Left lung (tissue), 10 donors: Measurements from ENCODE around the gene GPC6. TPM values are rescaled to one million over a fixed set of nuclear protein-coding genes. Genes with fewer than 3 reads are reported as not detected.

Experiments used
- ATAC-seq: fragments of 200-7000 bp; cut with Tn5 transposase; one replicate; pipeline ENCODE4 v1.9.1; 2020; ENCODE audit warnings: moderate library complexity
- DNase-seq, 4 donors: peaks; one replicate each; pipeline ENCODE4 v3.0.0-alpha.2; 2013 to 2020
- H3K27ac ChIP-seq, 2 donors: fragments of 200-600 bp; sonication (generic) in 1 of 2; one replicate each; pipeline versions ENCODE4 v1.5.0 to v1.8.0; 2020 to 2021
- H3K27me3 ChIP-seq, 2 donors: fragments of 200-600 bp; sonication (generic) in 1 of 2; one replicate each; pipeline versions ENCODE4 v1.5.0 to v1.8.0; 2020 to 2021
- H3K36me3 ChIP-seq, 2 donors: fragments of 200-600 bp; sonication (generic) in 1 of 2; one replicate each; pipeline versions ENCODE4 v1.5.0 to v1.8.0; 2020 to 2021
- H3K4me1 ChIP-seq, 2 donors: fragments of 200-600 bp; one replicate each; pipeline ENCODE4 v1.8.0; 2021
- H3K4me3 ChIP-seq, 2 donors: fragments of 200-600 bp; sonication (generic) in 1 of 2; one replicate each; pipeline versions ENCODE4 v1.5.0 to v1.8.0; 2020 to 2021; ENCODE audit warnings: mild to moderate bottlenecking in 1 of 2
- H3K9me3 ChIP-seq, 2 donors: fragments of 200-600 bp; sonication (generic) in 1 of 2; one replicate each; pipeline versions ENCODE4 v1.5.0 to v1.8.0; 2020 to 2021
- CTCF ChIP-seq, 2 donors: fragments of 200-600 bp; sonication (generic) in 1 of 2; IDR thresholded peaks; one replicate each; pipeline versions ENCODE4 v1.5.0 to v1.8.0; 2021; ENCODE audit warnings: antibody characterized with exemption in 2 of 2
- intact Hi-C, 2 donors: fragments of 100-400 bp; cut with DNase I; formaldehyde crosslinking; loops; one replicate each; pipeline versions ENCODE4 v1.11.2 to v1.14.2; 2022
- polyA plus RNA-seq, 6 donors: library from polyadenylated mRNA; unstranded; fragments of 120-200 nt; gene quantifications; one replicate each; pipeline ENCODE4 v1.2.1, GENCODE V29; 2013; ENCODE audit not compliant: insufficient read length in 6 of 6
- total RNA-seq, 2 donors: library from RNA; stranded (reverse); fragmentation: NEBNext Ultra II Directional; extraction: Animal tissue kit (Norgen Biotek cat#: 25700); gene quantifications; one replicate each; pipeline ENCODE4 v1.2.1, GENCODE V29; 2021
- donor health status: DM: no; HTN: yes; CAD: no.
- donor health status: DM: no; HTN: no; CAD: no.

The GPC6 gene
- total and polyA plus RNA-seq, 8 donors = 9.6 to 25.8 (median 21.1) TPM

- no peak for TF ChIP-seq CTCF (IDR thresholded peaks at IDR 0.05)
- ATAC-seq (no peak), DNase-seq (no peak)
- intact Hi-C loops = no loop called here
- no peaks in the 10 kb centered on the region for H3K4me1 ChIP-seq
- no peaks in the 10 kb centered on the region for H3K36me3 ChIP-seq
- H3K9me3 ChIP-seq = no peaks in the 10 kb centered on the region
- peaks cover 16 to 43% of the 10 kb centered on the region in 2 donors for H3K27me3 ChIP-seq
- peak overlapping the region in 1 of 2 donors; percentile 85 for H3K27ac ChIP-seq
- peak overlapping the region; percentile 34 to 48 for H3K4me3 ChIP-seq
Measured at GRCh38 chr13:93228643-93228937, 2.0 kb downstream of the GPC6 start.

- no peak for TF ChIP-seq CTCF (IDR thresholded peaks at IDR 0.05)
- Histone ChIP-seq H3K27me3 (peaks cover 16 to 43% of the 10 kb centered on the region in 2 donors), H3K4me3 (no peak overlapping the region), H3K9me3 (no peaks in the 10 kb centered on the region), H3K4me1 (no peaks in the 10 kb centered on the region), H3K36me3 (no peaks in the 10 kb centered on the region), H3K27ac (no peak overlapping the region)
- DNase-seq (no peak), ATAC-seq (no peak)
- intact Hi-C loops = no loop called here
Measured at GRCh38 chr13:93230261-93230855, 3.8 kb downstream of the GPC6 start.

GRCh38 chr13:93231867-93232266 is 5.3 kb downstream of the GPC6 start:
- Histone ChIP-seq H3K36me3 (no peaks in the 10 kb centered on the region), H3K27ac (no peak overlapping the region), H3K4me1 (no peaks in the 10 kb centered on the region), H3K9me3 (no peaks in the 10 kb centered on the region), H3K4me3 (no peak overlapping the region), H3K27me3 (peaks cover 16 to 31% of the 10 kb centered on the region in 2 donors)
- intact Hi-C loops = no loop called here
- TF ChIP-seq CTCF (IDR thresholded peaks at IDR 0.05) = no peak
- DNase-seq = no peak
- no peak for ATAC-seq

- no peak overlapping the region for H3K4me3 ChIP-seq
- H3K9me3 ChIP-seq = peaks cover 0 to 16% of the 10 kb centered on the region in 2 donors
- no peaks in the 10 kb centered on the region for H3K36me3 ChIP-seq
- H3K27ac ChIP-seq = no peak overlapping the region
- DNase-seq (no peak), ATAC-seq (no peak)
- H3K27me3 ChIP-seq = peaks cover 0 to 10% of the 10 kb centered on the region in 2 donors
- intact Hi-C loops = no loop called here
- no peaks in the 10 kb centered on the region for H3K4me1 ChIP-seq
- TF ChIP-seq CTCF (IDR thresholded peaks at IDR 0.05) = no peak
Measured at GRCh38 chr13:93233997-93234416, 7.4 kb downstream of the GPC6 start.

- H3K4me3 ChIP-seq = no peak overlapping the region
- no peaks in the 10 kb centered on the region for H3K4me1 ChIP-seq
- peaks cover 0 to 5% of the 10 kb centered on the region in 2 donors for H3K27me3 ChIP-seq
- intact Hi-C loops = no loop called here
- no peak for DNase-seq
- no peaks in the 10 kb centered on the region for H3K36me3 ChIP-seq
- no peak for ATAC-seq
- TF ChIP-seq CTCF (IDR thresholded peaks at IDR 0.05) = no peak
- H3K27ac ChIP-seq = no peak overlapping the region
- peaks cover 0 to 20% of the 10 kb centered on the region in 2 donors for H3K9me3 ChIP-seq
Measured at GRCh38 chr13:93234459-93234858, 7.9 kb downstream of the GPC6 start.
